Suprapubic skin (tissue), 4 donors: Measurements from ENCODE around the gene SND1.

Experiments
- CTCF ChIP-seq, 2 donors: fragments of 200-600 bp in 1 of 2; fragments of 450-650 bp in 1 of 2; sonication (generic) in 1 of 2; IDR thresholded peaks; one replicate each; pipeline ENCODE4 v1.5.1; 2016 to 2019; ENCODE audit warnings: antibody characterized with exemption in 2 of 2, mild to moderate bottlenecking in 1 of 2, moderate library complexity in 1 of 2
- EP300 ChIP-seq: sonication (generic); formaldehyde crosslinking; IDR thresholded peaks from one replicate; pipeline ENCODE4 v1.6.1; 2017; ENCODE audit warnings: antibody characterized with exemption
- POLR2A ChIP-seq, 2 donors: fragments of 450-650 bp; IDR thresholded peaks; one replicate each; pipeline ENCODE4 v1.6.1; 2017; ENCODE audit warnings: antibody characterized with exemption in 2 of 2, mild to moderate bottlenecking in 2 of 2, moderate library complexity in 2 of 2
- POLR2AphosphoS5 ChIP-seq, 3 donors: sonication (generic); formaldehyde crosslinking; IDR thresholded peaks; one replicate each; pipeline ENCODE4 v1.6.1; 2017; ENCODE audit warnings: antibody characterized with exemption in 3 of 3

- TF ChIP-seq CTCF (IDR thresholded peaks at IDR 0.05) (no peak), POLR2AphosphoS5 (IDR thresholded peaks at IDR 0.05) (no peak), POLR2A (IDR thresholded peaks at IDR 0.05) (no peak), EP300 (no peak)
Measured at GRCh38 chr7:128025380-128025779, 373.4 kb downstream of the SND1 start.
